Measurements from ENCODE around the gene NEK8.

DNA sequence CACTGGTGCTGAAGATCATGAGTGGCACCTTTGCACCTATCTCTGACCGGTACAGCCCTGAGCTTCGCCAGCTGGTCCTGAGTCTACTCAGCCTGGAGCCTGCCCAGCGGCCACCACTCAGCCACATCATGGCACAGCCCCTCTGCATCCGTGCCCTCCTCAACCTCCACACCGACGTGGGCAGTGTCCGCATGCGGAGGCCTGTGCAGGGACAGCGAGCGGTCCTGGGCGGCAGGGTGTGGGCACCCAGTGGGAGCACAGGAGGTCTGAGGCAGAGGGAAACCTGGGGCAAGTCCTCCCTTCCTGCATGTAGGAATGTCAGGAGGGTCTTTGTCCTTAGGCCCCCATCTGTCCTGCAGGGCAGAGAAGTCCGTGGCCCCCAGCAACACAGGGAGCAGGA, 8.7 kb downstream of the NEK8 start:
- TF ChIP-seq, protein P1, sequence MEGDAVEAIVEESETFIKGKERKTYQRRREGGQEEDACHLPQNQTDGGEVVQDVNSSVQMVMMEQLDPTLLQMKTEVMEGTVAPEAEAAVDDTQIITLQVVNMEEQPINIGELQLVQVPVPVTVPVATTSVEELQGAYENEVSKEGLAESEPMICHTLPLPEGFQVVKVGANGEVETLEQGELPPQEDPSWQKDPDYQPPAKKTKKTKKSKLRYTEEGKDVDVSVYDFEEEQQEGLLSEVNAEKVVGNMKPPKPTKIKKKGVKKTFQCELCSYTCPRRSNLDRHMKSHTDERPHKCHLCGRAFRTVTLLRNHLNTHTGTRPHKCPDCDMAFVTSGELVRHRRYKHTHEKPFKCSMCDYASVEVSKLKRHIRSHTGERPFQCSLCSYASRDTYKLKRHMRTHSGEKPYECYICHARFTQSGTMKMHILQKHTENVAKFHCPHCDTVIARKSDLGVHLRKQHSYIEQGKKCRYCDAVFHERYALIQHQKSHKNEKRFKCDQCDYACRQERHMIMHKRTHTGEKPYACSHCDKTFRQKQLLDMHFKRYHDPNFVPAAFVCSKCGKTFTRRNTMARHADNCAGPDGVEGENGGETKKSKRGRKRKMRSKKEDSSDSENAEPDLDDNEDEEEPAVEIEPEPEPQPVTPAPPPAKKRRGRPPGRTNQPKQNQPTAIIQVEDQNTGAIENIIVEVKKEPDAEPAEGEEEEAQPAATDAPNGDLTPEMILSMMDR (IDR thresholded peaks at IDR 0.05 in 2 of 3, conservative IDR thresholded peaks at IDR 0.05 in 1 of 3; ENCODE audit: insufficient read depth in 2 of 3, low read depth in 1 of 3, low read length in 3 of 3): no peak
- no peak for TF ChIP-seq MYC (IDR thresholded peaks at IDR 0.05; ENCODE audit: low read depth, low read length)
- TF ChIP-seq MYC (CRISPR knock-in tag; IDR thresholded peaks at IDR 0.05; ENCODE audit: borderline replicate concordance, low read depth): no peak
- TF ChIP-seq, protein P2, sequence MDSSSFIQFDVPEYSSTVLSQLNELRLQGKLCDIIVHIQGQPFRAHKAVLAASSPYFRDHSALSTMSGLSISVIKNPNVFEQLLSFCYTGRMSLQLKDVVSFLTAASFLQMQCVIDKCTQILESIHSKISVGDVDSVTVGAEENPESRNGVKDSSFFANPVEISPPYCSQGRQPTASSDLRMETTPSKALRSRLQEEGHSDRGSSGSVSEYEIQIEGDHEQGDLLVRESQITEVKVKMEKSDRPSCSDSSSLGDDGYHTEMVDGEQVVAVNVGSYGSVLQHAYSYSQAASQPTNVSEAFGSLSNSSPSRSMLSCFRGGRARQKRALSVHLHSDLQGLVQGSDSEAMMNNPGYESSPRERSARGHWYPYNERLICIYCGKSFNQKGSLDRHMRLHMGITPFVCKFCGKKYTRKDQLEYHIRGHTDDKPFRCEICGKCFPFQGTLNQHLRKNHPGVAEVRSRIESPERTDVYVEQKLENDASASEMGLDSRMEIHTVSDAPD (CRISPR knock-in tag; IDR thresholded peaks at IDR 0.05): no peak
- TF ChIP-seq, protein P3, sequence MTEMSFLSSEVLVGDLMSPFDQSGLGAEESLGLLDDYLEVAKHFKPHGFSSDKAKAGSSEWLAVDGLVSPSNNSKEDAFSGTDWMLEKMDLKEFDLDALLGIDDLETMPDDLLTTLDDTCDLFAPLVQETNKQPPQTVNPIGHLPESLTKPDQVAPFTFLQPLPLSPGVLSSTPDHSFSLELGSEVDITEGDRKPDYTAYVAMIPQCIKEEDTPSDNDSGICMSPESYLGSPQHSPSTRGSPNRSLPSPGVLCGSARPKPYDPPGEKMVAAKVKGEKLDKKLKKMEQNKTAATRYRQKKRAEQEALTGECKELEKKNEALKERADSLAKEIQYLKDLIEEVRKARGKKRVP (CRISPR knock-in tag; IDR thresholded peaks at IDR 0.05): no peak
- no peak for TF ChIP-seq ZNF347 (CRISPR knock-in tag; IDR thresholded peaks at IDR 0.05; ENCODE audit: low read depth)

Measured in K562 (cell line).